HG02588 (cell line): Measurements from ENCODE around the gene MYO5B.

ENCODE experiments used
- ATAC-seq: cut with Tn5 transposase; IDR thresholded peaks from one replicate; pipeline ENCODE4 v1.9.1; 2021; ENCODE audit warnings: mild to moderate bottlenecking, moderate library complexity; ENCODE audit not compliant: unreplicated experiment

Gene MYO5B

GRCh38 chr18:49931760-49932159 is 263.2 kb downstream of the MYO5B start:
- no peak for ATAC-seq

GRCh38 chr18:49931179-49931578 is 263.8 kb downstream of the MYO5B start:
- ATAC-seq, result no peak

GRCh38 chr18:49926106-49926745 is 268.7 kb downstream of the MYO5B start:
- no peak for ATAC-seq

- ATAC-seq, result no peak
Observed at GRCh38 chr18:49924293-49924983, 270.5 kb downstream of the MYO5B start.

GRCh38 chr18:49922228-49922627 is 272.7 kb downstream of the MYO5B start:
- no peak for ATAC-seq

- ATAC-seq, result no peak
Observed at GRCh38 chr18:49921318-49921985, 273.5 kb downstream of the MYO5B start.

GRCh38 chr18:49920731-49921130 is 274.2 kb downstream of the MYO5B start:
- no peak for ATAC-seq

- ATAC-seq, result no peak
Observed at GRCh38 chr18:49917742-49918141, 277.2 kb downstream of the MYO5B start.

- ATAC-seq, result no peak
Observed at GRCh38 chr18:49915352-49915751, 279.6 kb downstream of the MYO5B start.

GRCh38 chr18:49913221-49913620 is 281.7 kb downstream of the MYO5B start:
- no peak for ATAC-seq

GRCh38 chr18:49911427-49911826 is 283.5 kb downstream of the MYO5B start:
- ATAC-seq, result no peak

- no peak for ATAC-seq
Observed at GRCh38 chr18:49910986-49911385, 284.0 kb downstream of the MYO5B start.

- ATAC-seq, result no peak
Observed at GRCh38 chr18:49910019-49910418, 284.9 kb downstream of the MYO5B start.

GRCh38 chr18:49907346-49907929 is 287.5 kb downstream of the MYO5B start:
- no peak for ATAC-seq

GRCh38 chr18:49905771-49906170 is 289.2 kb downstream of the MYO5B start:
- ATAC-seq, result no peak

- no peak for ATAC-seq
Observed at GRCh38 chr18:49904871-49905555, 289.9 kb downstream of the MYO5B start.

GRCh38 chr18:49901862-49902340 is 293.0 kb downstream of the MYO5B start:
- no peak for ATAC-seq

- ATAC-seq, result no peak
Observed at GRCh38 chr18:49899657-49900330, 295.2 kb downstream of the MYO5B start.

GRCh38 chr18:49898421-49898820 is 296.5 kb downstream of the MYO5B start:
- ATAC-seq, result no peak

GRCh38 chr18:49894517-49895226 is 300.3 kb downstream of the MYO5B start:
- ATAC-seq, result no peak
